Measurements from ENCODE around the gene ADORA2A. TPM values are rescaled to one million over a fixed set of nuclear protein-coding genes. Genes with fewer than 3 reads are reported as not detected.

ADORA2A gene
- total RNA-seq, 1 donor from 2014 or later, result 6.4 TPM

GRCh38 chr22:24428751-24429410 lies 1.5 kb downstream of the ADORA2A start:
- Mint-ChIP-seq H3K27me3 (peaks cover 26% of the 10 kb centered on the region), H3K36me3 (ENCODE audit: insufficient read depth) (no peaks in the 10 kb centered on the region), H3K27ac (no peak overlapping the region), H3K4me1 (ENCODE audit: low read depth) (peaks cover 1% of the 10 kb centered on the region), H3K4me3 (ENCODE audit: low read depth) (no peak overlapping the region), H3K9me3 (ENCODE audit: low read depth) (no peaks in the 10 kb centered on the region)
- DNase-seq (ENCODE audit: low spot score, unreplicated experiment), result no peak
- TF ChIP-seq CTCF (IDR thresholded peaks at IDR 0.05; ENCODE audit: unreplicated experiment), result no peak

- no peaks in the 10 kb centered on the region for H3K9me3 Mint-ChIP-seq (ENCODE audit: low read depth)
- H3K36me3 Mint-ChIP-seq (ENCODE audit: insufficient read depth), result no peaks in the 10 kb centered on the region
- H3K27me3 Mint-ChIP-seq, result peaks cover 24% of the 10 kb centered on the region
- TF ChIP-seq CTCF (IDR thresholded peaks at IDR 0.05; ENCODE audit: unreplicated experiment), result no peak
- DNase-seq (ENCODE audit: low spot score, unreplicated experiment), result no peak
- peaks cover 1% of the 10 kb centered on the region for H3K4me1 Mint-ChIP-seq (ENCODE audit: low read depth)
- no peak overlapping the region for H3K4me3 Mint-ChIP-seq (ENCODE audit: low read depth)
- H3K27ac Mint-ChIP-seq, result no peak overlapping the region
Measured at GRCh38 chr22:24429411-24430365, 2.3 kb downstream of the ADORA2A start.

- Mint-ChIP-seq H3K27ac (no peak overlapping the region), H3K27me3 (peaks cover 18% of the 10 kb centered on the region), H3K36me3 (ENCODE audit: insufficient read depth) (no peaks in the 10 kb centered on the region), H3K9me3 (ENCODE audit: low read depth) (no peaks in the 10 kb centered on the region), H3K4me3 (ENCODE audit: low read depth) (no peak overlapping the region), H3K4me1 (ENCODE audit: low read depth) (peaks cover 1% of the 10 kb centered on the region)
- no peak for DNase-seq (ENCODE audit: low spot score, unreplicated experiment)
- TF ChIP-seq CTCF (IDR thresholded peaks at IDR 0.05; ENCODE audit: unreplicated experiment), result no peak
Measured at GRCh38 chr22:24430431-24431308, 3.3 kb downstream of the ADORA2A start.

DNA sequence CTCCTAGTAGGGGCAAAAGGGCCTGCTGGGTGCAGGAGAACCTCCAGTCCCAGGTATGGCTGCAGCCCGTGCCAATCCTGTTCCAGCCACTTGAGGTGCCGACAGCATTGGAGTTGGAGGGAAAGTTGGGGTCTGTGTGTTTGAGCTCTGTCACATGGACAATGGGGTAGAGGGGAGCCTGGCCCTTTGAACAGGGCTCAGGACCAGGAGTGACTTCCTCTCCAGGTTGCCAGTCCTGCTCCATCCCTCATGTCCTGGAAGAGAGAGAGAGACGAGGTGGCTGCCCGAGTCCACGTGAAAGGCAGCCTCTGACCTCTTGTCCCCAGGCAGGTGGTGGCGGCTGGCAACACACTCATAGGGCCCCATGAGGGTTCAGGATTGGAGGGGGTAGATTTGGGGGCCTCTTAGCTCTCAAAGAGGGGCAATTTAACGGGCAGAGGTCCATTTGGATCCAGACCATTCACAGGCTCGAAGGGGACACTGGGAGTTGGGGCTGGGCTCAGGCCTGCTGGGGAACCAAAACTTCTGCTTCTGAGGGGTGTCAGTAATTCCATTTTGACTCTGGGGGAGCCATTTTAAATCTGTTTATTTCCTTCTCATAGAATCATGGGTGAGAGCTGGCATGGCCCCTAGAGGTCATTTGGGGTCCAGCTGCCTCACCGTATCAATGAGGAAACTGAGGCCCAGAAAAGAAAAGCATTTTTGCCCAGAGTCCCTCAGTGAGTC lies 4.1 kb downstream of the ADORA2A start:
- Mint-ChIP-seq H3K9me3 (ENCODE audit: low read depth) (no peaks in the 10 kb centered on the region), H3K27me3 (peaks cover 10% of the 10 kb centered on the region), H3K4me3 (ENCODE audit: low read depth) (no peak overlapping the region), H3K27ac (no peak overlapping the region), H3K4me1 (ENCODE audit: low read depth) (peaks cover 1% of the 10 kb centered on the region), H3K36me3 (ENCODE audit: insufficient read depth) (no peaks in the 10 kb centered on the region)
- no peak for TF ChIP-seq CTCF (IDR thresholded peaks at IDR 0.05; ENCODE audit: unreplicated experiment)
- DNase-seq (ENCODE audit: low spot score, unreplicated experiment), result no peak
